ENCODE results near the gene TSNAXIP1. TPM values are rescaled to one million over a fixed set of nuclear protein-coding genes. Genes with fewer than 3 reads are reported as not detected.

Gene TSNAXIP1
- total and polyA plus RNA-seq, 2 experiments from 2014 or later: 0.97 to 2.4 TPM

DNA sequence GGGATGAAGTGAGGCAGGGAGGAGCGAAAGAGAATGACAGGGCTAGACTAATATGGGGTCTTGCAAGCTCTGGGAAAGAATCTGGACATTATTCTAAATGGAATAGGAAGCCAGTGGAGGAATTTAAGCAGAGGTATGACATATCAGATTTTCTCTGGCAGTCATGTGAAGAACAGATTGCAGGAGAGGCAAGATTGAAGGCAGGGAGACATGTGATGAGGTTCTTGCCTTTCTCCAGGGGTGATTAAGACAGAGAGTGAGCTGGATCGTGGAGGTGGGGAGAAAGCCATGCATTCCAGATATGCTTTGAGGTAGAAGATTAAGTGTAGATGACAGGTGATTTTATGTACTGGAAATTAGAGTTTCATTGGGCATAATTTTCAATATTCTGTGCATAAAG, 31.1 kb downstream of the TSNAXIP1 start (continued):
- no peak for TF ChIP-seq NANOG (IDR thresholded peaks at IDR 0.05; ENCODE audit: borderline replicate concordance)
- TF ChIP-seq JUNB (IDR thresholded peaks at IDR 0.05; ENCODE audit: unreplicated experiment): no peak

DNA sequence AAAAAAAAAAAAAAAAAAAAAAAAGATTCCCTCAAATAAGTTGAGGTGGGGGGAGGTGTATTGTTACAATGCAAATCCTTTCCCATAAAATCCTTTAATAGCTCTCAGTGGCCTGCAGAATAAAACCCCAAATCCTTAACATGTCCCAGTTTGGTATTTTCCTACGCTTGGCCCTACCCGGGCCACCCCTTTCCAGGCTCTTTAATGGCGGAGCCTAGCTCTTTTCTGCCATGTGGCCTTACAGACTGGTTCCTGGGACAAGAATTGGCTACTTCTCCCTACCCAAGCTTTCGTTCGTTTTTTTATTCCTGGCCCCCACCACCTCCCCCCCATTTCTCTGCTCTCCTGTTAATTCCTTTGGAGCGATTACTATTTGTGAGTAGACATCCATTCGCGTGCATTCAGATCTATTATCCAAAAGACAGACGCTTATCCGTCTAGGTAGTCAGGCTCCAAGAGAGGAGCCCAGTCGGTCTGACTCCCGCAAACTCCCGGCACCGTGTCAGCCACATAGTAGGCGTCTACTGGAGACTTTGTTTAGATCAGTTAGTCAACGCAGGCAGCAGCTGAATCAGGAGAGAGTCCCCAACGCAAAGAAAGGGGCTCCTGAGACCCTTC, 34.6 kb downstream of the TSNAXIP1 start:
- H3K36me3 ChIP-seq (ENCODE audit: insufficient read depth): no peaks in the 10 kb centered on the region
- ATAC-seq (peak; percentile 4), DNase-seq (ENCODE audit: low spot score) (peak; percentile 42)
- peaks cover 8% of the 10 kb centered on the region for H4K20me1 ChIP-seq (replicated peaks; ENCODE audit: insufficient read depth)
- H3K79me2 ChIP-seq (replicated peaks; ENCODE audit: insufficient read depth): peaks cover 28% of the 10 kb centered on the region
- Mint-ChIP-seq H3K36me3 (ENCODE audit: low read depth) (peaks cover 9% of the 10 kb centered on the region), H3K9me3 (no peaks in the 10 kb centered on the region), H3K4me1 (peaks cover 40% of the 10 kb centered on the region), H3K27me3 (ENCODE audit: insufficient read depth, low read depth, poor library complexity) (peaks cover 12% of the 10 kb centered on the region), H3K4me3 (peak overlapping the region; percentile 91), H3K27ac (peak overlapping the region; percentile 98)
- H2AFZ ChIP-seq: peak overlapping the region; percentile 67; the same call in 1 of the 2 replicates
- peak overlapping the region; percentile 77 for H3K4me2 ChIP-seq
- peak overlapping the region; percentile 91 for H3K4me3 ChIP-seq
- H3K4me1 ChIP-seq (ENCODE audit: insufficient read depth): peaks cover 29% of the 10 kb centered on the region
- no peaks in the 10 kb centered on the region for H3K27me3 ChIP-seq (ENCODE audit: insufficient read depth)
- no peaks in the 10 kb centered on the region for H3K9me2 ChIP-seq (ENCODE audit: insufficient read depth)
- peak overlapping the region; percentile 98 for H3K27ac ChIP-seq (ENCODE audit: low read depth)
- H3F3A ChIP-seq (replicated peaks; ENCODE audit: low read depth): peaks cover 25% of the 10 kb centered on the region
- TF ChIP-seq JUNB (IDR thresholded peaks at IDR 0.05; ENCODE audit: unreplicated experiment): no peak
- no peak for TF ChIP-seq CREB1 (CRISPR knock-in tag; IDR thresholded peaks at IDR 0.05; ENCODE audit: low read depth)
- TF ChIP-seq, protein P1, sequence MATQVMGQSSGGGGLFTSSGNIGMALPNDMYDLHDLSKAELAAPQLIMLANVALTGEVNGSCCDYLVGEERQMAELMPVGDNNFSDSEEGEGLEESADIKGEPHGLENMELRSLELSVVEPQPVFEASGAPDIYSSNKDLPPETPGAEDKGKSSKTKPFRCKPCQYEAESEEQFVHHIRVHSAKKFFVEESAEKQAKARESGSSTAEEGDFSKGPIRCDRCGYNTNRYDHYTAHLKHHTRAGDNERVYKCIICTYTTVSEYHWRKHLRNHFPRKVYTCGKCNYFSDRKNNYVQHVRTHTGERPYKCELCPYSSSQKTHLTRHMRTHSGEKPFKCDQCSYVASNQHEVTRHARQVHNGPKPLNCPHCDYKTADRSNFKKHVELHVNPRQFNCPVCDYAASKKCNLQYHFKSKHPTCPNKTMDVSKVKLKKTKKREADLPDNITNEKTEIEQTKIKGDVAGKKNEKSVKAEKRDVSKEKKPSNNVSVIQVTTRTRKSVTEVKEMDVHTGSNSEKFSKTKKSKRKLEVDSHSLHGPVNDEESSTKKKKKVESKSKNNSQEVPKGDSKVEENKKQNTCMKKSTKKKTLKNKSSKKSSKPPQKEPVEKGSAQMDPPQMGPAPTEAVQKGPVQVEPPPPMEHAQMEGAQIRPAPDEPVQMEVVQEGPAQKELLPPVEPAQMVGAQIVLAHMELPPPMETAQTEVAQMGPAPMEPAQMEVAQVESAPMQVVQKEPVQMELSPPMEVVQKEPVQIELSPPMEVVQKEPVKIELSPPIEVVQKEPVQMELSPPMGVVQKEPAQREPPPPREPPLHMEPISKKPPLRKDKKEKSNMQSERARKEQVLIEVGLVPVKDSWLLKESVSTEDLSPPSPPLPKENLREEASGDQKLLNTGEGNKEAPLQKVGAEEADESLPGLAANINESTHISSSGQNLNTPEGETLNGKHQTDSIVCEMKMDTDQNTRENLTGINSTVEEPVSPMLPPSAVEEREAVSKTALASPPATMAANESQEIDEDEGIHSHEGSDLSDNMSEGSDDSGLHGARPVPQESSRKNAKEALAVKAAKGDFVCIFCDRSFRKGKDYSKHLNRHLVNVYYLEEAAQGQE (IDR thresholded peaks at IDR 0.05; ENCODE audit: unreplicated experiment): no peak
- no peak for TF ChIP-seq ZNF114 (CRISPR knock-in tag; IDR thresholded peaks at IDR 0.05)

DNA sequence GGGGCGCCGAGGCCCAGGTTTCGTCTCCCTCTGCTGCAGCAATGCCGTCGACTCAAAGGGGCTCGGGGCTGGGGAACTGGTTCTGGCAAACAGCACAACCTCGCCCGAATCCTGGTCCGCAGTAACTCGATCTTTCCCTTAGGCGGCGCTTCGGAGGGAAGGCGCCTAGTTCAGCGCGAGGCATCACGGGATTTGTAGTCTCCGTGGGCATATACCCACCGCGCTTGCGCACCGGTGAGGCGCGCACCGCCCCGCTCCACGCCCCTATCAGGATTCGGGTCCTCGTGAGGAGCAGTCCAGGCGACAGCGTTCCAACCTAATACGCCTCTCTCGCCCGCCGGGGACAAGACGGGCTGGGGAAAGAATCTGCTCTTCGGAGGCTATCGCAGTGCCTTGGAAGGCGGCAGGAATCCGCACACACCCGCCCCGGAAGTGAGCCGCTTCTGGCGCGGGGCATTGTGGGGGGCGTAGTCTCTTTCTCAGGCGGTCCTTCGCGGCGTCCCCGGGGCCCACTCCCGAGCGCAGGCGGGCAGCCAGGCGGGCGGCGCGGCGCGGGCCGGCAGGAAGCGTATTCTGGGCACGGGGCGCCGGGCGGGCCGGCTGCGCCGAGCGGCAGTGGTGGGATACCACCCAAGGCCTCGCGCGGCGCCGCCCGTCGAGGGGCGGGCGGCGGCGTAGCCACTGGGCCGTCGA, 35.3 kb downstream of the TSNAXIP1 start, which contains the start of gene THAP11:
THAP11 (plus strand) TSS at position 505 of the 693 bp plus-strand sequence. CDS start 235 bp downstream, outside the sequence.
- peaks cover 12% of the 10 kb centered on the region for H3K27me3 Mint-ChIP-seq (ENCODE audit: insufficient read depth, low read depth, poor library complexity)
- Histone ChIP-seq H3K79me2 (replicated peaks; ENCODE audit: insufficient read depth) (peaks cover 28% of the 10 kb centered on the region), H3K4me1 (ENCODE audit: insufficient read depth) (peaks cover 29% of the 10 kb centered on the region), H4K20me1 (replicated peaks; ENCODE audit: insufficient read depth) (peaks cover 8% of the 10 kb centered on the region), H3K27ac (ENCODE audit: low read depth) (peak within 1 kb of the TSS; percentile 98), H3K36me3 (ENCODE audit: insufficient read depth) (no peaks in the 10 kb centered on the region), H3K4me3 (peak within 1 kb of the TSS; percentile 91), H3F3A (replicated peaks; ENCODE audit: low read depth) (peaks cover 25% of the 10 kb centered on the region), H3K4me2 (peak within 1 kb of the TSS; percentile 87), H3K9me2 (ENCODE audit: insufficient read depth) (no peaks in the 10 kb centered on the region), H2AFZ (peak within 1 kb of the TSS; percentile 99), H3K27me3 (ENCODE audit: insufficient read depth) (no peaks in the 10 kb centered on the region)
- DNase-seq (ENCODE audit: low spot score): peak; percentile 99
- peak; percentile 39 for ATAC-seq
- peak within 1 kb of the TSS; percentile 91 for H3K4me3 Mint-ChIP-seq
- no peaks in the 10 kb centered on the region for H3K9me3 Mint-ChIP-seq
- peaks cover 40% of the 10 kb centered on the region for H3K4me1 Mint-ChIP-seq
- H3K27ac Mint-ChIP-seq: peak within 1 kb of the TSS; percentile 98
- H3K36me3 Mint-ChIP-seq (ENCODE audit: low read depth): peaks cover 9% of the 10 kb centered on the region
- TF ChIP-seq, protein P2, sequence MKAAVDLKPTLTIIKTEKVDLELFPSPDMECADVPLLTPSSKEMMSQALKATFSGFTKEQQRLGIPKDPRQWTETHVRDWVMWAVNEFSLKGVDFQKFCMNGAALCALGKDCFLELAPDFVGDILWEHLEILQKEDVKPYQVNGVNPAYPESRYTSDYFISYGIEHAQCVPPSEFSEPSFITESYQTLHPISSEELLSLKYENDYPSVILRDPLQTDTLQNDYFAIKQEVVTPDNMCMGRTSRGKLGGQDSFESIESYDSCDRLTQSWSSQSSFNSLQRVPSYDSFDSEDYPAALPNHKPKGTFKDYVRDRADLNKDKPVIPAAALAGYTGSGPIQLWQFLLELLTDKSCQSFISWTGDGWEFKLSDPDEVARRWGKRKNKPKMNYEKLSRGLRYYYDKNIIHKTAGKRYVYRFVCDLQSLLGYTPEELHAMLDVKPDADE (IDR thresholded peaks at IDR 0.05): peak; percentile 95
- TF ChIP-seq ZNF114 (CRISPR knock-in tag; IDR thresholded peaks at IDR 0.05): no peak
- no peak for TF ChIP-seq EZH2 (IDR thresholded peaks at IDR 0.05; ENCODE audit: low read depth, unreplicated experiment)
- TF ChIP-seq CREB1 (CRISPR knock-in tag; IDR thresholded peaks at IDR 0.05; ENCODE audit: low read depth): no peak
- TF ChIP-seq NANOG (IDR thresholded peaks at IDR 0.05; ENCODE audit: borderline replicate concordance): no peak
- TF ChIP-seq, protein P3, sequence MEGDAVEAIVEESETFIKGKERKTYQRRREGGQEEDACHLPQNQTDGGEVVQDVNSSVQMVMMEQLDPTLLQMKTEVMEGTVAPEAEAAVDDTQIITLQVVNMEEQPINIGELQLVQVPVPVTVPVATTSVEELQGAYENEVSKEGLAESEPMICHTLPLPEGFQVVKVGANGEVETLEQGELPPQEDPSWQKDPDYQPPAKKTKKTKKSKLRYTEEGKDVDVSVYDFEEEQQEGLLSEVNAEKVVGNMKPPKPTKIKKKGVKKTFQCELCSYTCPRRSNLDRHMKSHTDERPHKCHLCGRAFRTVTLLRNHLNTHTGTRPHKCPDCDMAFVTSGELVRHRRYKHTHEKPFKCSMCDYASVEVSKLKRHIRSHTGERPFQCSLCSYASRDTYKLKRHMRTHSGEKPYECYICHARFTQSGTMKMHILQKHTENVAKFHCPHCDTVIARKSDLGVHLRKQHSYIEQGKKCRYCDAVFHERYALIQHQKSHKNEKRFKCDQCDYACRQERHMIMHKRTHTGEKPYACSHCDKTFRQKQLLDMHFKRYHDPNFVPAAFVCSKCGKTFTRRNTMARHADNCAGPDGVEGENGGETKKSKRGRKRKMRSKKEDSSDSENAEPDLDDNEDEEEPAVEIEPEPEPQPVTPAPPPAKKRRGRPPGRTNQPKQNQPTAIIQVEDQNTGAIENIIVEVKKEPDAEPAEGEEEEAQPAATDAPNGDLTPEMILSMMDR (conservative IDR thresholded peaks at IDR 0.05; ENCODE audit: low read depth in 2 of 2): peak; percentile 57 to 83
- TF ChIP-seq, protein P1 (IDR thresholded peaks at IDR 0.05; ENCODE audit: unreplicated experiment): no peak
- no peak for TF ChIP-seq ZNF331 (CRISPR knock-in tag; IDR thresholded peaks at IDR 0.05; ENCODE audit: low read depth)

All from GM23338 (cell line).